Mucosa of rectum (tissue), 2 donors: ENCODE data around the gene ZNF37A.
"Not testable (repeated sequence)": the region's sequence is repeated elsewhere in the genome, so short reads cannot be mapped to it uniquely, and the experiment has no call there.

Source experiments
- H3K27ac ChIP-seq, 2 donors: one replicate each; pipeline ENCODE4 v1.7.0; 2013; ENCODE audit warnings: inconsistent platforms in 2 of 2, low read depth in 2 of 2, low read length in 2 of 2
- H3K27me3 ChIP-seq, 2 donors: one replicate each; pipeline ENCODE4 v1.7.0; 2013; ENCODE audit warnings: low read length in 2 of 2; ENCODE audit not compliant: control insufficient read depth in 2 of 2, insufficient read depth in 2 of 2
- H3K36me3 ChIP-seq, 2 donors: one replicate each; pipeline ENCODE4 v1.7.0; 2013; ENCODE audit warnings: low read length in 2 of 2; ENCODE audit not compliant: control insufficient read depth in 2 of 2, insufficient read depth in 2 of 2
- H3K4me1 ChIP-seq, 2 donors: one replicate each; pipeline ENCODE4 v1.7.0; 2013; ENCODE audit warnings: low read length in 2 of 2, mild to moderate bottlenecking in 1 of 2; ENCODE audit not compliant: control insufficient read depth in 2 of 2, insufficient read depth in 2 of 2
- H3K4me3 ChIP-seq, 2 donors: one replicate each; pipeline ENCODE4 v1.7.0; 2013; ENCODE audit warnings: low read length in 2 of 2
- H3K9ac ChIP-seq, 2 donors: one replicate each; pipeline ENCODE4 v1.7.0; 2013; ENCODE audit warnings: low read length in 2 of 2, low read depth in 1 of 2, mild to moderate bottlenecking in 1 of 2
- H3K9me3 ChIP-seq, 2 donors: one replicate each; pipeline ENCODE4 v1.7.0; 2013; ENCODE audit warnings: low read length in 2 of 2; ENCODE audit not compliant: control insufficient read depth in 2 of 2
- donor health status: healthy.
- donor health status: Normal muscosa, but diverticular disease.

Gene ZNF37A

GRCh38 chr10:38094158-38094926 is at the start of gene ZNF37A:
Gene ZNF37A, plus strand, starts transcription at chr10:38094337. Its CDS starts 2,281 bp downstream, at chr10:38096618.
- H3K9ac ChIP-seq: peak within 1 kb of the TSS; percentile 81 to 89
- peaks cover 20% of the 10 kb centered on the region in 2 donors for H3K36me3 ChIP-seq
- H3K9me3 ChIP-seq: no peaks in the 10 kb centered on the region
- peak within 1 kb of the TSS; percentile 50 to 71 for H3K27ac ChIP-seq
- no peaks in the 10 kb centered on the region for H3K27me3 ChIP-seq
- H3K4me1 ChIP-seq: peaks cover 6 to 11% of the 10 kb centered on the region in 2 donors
- peak within 1 kb of the TSS; percentile 79 to 92 for H3K4me3 ChIP-seq

- Histone ChIP-seq H3K4me3 (no peak overlapping the region), H3K9ac (no peak overlapping the region), H3K27me3 (no peaks in the 10 kb centered on the region), H3K4me1 (no peaks in the 10 kb centered on the region), H3K36me3 (peaks cover 19 to 24% of the 10 kb centered on the region in 2 donors), H3K9me3 (no peaks in the 10 kb centered on the region), H3K27ac (no peak overlapping the region)
These were observed 49.0 kb upstream of the ZNF37A start for GRCh38 chr10:38045129-38045528.

GRCh38 chr10:38047666-38048065 is 46.5 kb upstream of the ZNF37A start:
- peaks cover 24 to 25% of the 10 kb centered on the region in 2 donors for H3K36me3 ChIP-seq
- peaks cover 0 to 4% of the 10 kb centered on the region in 2 donors for H3K9me3 ChIP-seq
- H3K9ac ChIP-seq: no peak overlapping the region
- no peak overlapping the region for H3K4me3 ChIP-seq
- H3K27ac ChIP-seq: no peak overlapping the region
- H3K4me1 ChIP-seq: no peaks in the 10 kb centered on the region
- no peaks in the 10 kb centered on the region for H3K27me3 ChIP-seq

GRCh38 chr10:38050212-38050611 is 43.9 kb upstream of the ZNF37A start:
- H3K4me3 ChIP-seq: no peak overlapping the region
- H3K27me3 ChIP-seq: no peaks in the 10 kb centered on the region
- H3K27ac ChIP-seq: no peak overlapping the region
- peaks cover 19 to 22% of the 10 kb centered on the region in 2 donors for H3K9me3 ChIP-seq
- no peak overlapping the region for H3K9ac ChIP-seq
- H3K4me1 ChIP-seq: no peaks in the 10 kb centered on the region
- peaks cover 34 to 35% of the 10 kb centered on the region in 2 donors for H3K36me3 ChIP-seq

- Histone ChIP-seq H3K27ac (no peak overlapping the region), H3K36me3 (peaks cover 52 to 56% of the 10 kb centered on the region in 2 donors), H3K4me1 (no peaks in the 10 kb centered on the region), H3K4me3 (no peak overlapping the region), H3K9me3 (peaks cover 33 to 36% of the 10 kb centered on the region in 2 donors), H3K27me3 (no peaks in the 10 kb centered on the region), H3K9ac (no peak overlapping the region)
These were observed 39.8 kb upstream of the ZNF37A start for GRCh38 chr10:38054361-38054797.

GRCh38 chr10:38055274-38055894 is 38.8 kb upstream of the ZNF37A start:
- not testable (repeated sequence) for H3K9ac ChIP-seq, H3K27ac ChIP-seq, H3K4me3 ChIP-seq, H3K4me1 ChIP-seq, H3K27me3 ChIP-seq
- Histone ChIP-seq H3K9me3 (peaks cover 31 to 36% of the 10 kb centered on the region in 2 donors), H3K36me3 (peaks cover 54 to 60% of the 10 kb centered on the region in 2 donors)

- H3K4me1 ChIP-seq, H3K36me3 ChIP-seq, H3K9me3 ChIP-seq: not testable (repeated sequence)
These were observed 24.5 kb upstream of the ZNF37A start for GRCh38 chr10:38069663-38070062.

GRCh38 chr10:38070501-38070900 is 23.6 kb upstream of the ZNF37A start:
- Histone ChIP-seq H3K9me3 (no peaks in the 10 kb centered on the region), H3K9ac (no peak overlapping the region), H3K27me3 (no peaks in the 10 kb centered on the region), H3K4me3 (no peak overlapping the region), H3K27ac (no peak overlapping the region), H3K4me1 (no peaks in the 10 kb centered on the region), H3K36me3 (no peaks in the 10 kb centered on the region)

More at GRCh38 chr10:38069663-38070062, 24.5 kb upstream of the ZNF37A start:
- H3K4me3 ChIP-seq, H3K9ac ChIP-seq, H3K27ac ChIP-seq, H3K27me3 ChIP-seq: not testable (repeated sequence)

GRCh38 chr10:38072552-38072951 is 21.6 kb upstream of the ZNF37A start:
- no peaks in the 10 kb centered on the region for H3K4me1 ChIP-seq
- H3K36me3 ChIP-seq: no peaks in the 10 kb centered on the region
- H3K27me3 ChIP-seq: no peaks in the 10 kb centered on the region
- H3K4me3 ChIP-seq: no peak overlapping the region
- no peak overlapping the region for H3K27ac ChIP-seq
- H3K9me3 ChIP-seq: no peaks in the 10 kb centered on the region
- no peak overlapping the region for H3K9ac ChIP-seq

GRCh38 chr10:38076687-38077086 is 17.4 kb upstream of the ZNF37A start:
- Histone ChIP-seq H3K9me3 (no peaks in the 10 kb centered on the region), H3K4me3 (no peak overlapping the region), H3K4me1 (no peaks in the 10 kb centered on the region), H3K27ac (no peak overlapping the region), H3K9ac (no peak overlapping the region), H3K36me3 (no peaks in the 10 kb centered on the region), H3K27me3 (no peaks in the 10 kb centered on the region)
